ENCODE measurements around the gene UTF1.
A peak's percentile ranks its signal among the peaks of the same experiment; 100 is the strongest.

The UTF1 gene

GRCh38 chr10:133237588-133238465, 7.8 kb downstream of the UTF1 start, which contains the start of gene VENTX:
TSS of gene VENTX (plus strand) at chr10:133237855. CDS start at chr10:133237915, 60 bp downstream.
- Histone ChIP-seq H3K4me1 (no peaks in the 10 kb centered on the region), H3K36me3 (no peaks in the 10 kb centered on the region), H3K27me3 (peaks cover 55% of the 10 kb centered on the region), H3K9me3 (no peaks in the 10 kb centered on the region), H3K4me3 (ENCODE audit: low read depth, low read length) (no peak within 1 kb of the TSS)
- peak; percentile 58 for DNase-seq
- TF ChIP-seq, protein P1, sequence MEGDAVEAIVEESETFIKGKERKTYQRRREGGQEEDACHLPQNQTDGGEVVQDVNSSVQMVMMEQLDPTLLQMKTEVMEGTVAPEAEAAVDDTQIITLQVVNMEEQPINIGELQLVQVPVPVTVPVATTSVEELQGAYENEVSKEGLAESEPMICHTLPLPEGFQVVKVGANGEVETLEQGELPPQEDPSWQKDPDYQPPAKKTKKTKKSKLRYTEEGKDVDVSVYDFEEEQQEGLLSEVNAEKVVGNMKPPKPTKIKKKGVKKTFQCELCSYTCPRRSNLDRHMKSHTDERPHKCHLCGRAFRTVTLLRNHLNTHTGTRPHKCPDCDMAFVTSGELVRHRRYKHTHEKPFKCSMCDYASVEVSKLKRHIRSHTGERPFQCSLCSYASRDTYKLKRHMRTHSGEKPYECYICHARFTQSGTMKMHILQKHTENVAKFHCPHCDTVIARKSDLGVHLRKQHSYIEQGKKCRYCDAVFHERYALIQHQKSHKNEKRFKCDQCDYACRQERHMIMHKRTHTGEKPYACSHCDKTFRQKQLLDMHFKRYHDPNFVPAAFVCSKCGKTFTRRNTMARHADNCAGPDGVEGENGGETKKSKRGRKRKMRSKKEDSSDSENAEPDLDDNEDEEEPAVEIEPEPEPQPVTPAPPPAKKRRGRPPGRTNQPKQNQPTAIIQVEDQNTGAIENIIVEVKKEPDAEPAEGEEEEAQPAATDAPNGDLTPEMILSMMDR (IDR thresholded peaks at IDR 0.05; ENCODE audit: low read depth, low read length) = no peak

- TF ChIP-seq, protein P1 (IDR thresholded peaks at IDR 0.05; ENCODE audit: low read depth, low read length) = no peak
- Histone ChIP-seq H3K27me3 (peaks cover 54% of the 10 kb centered on the region), H3K36me3 (no peaks in the 10 kb centered on the region), H3K4me3 (ENCODE audit: low read depth, low read length) (no peak overlapping the region), H3K4me1 (no peaks in the 10 kb centered on the region), H3K9me3 (no peaks in the 10 kb centered on the region)
- DNase-seq = no peak
Observed at GRCh38 chr10:133238466-133238804, 8.4 kb downstream of the UTF1 start.

GRCh38 chr10:133239990-133240389, 10.0 kb downstream of the UTF1 start:
- H3K9me3 ChIP-seq = no peaks in the 10 kb centered on the region
- TF ChIP-seq, protein P1 (IDR thresholded peaks at IDR 0.05; ENCODE audit: low read depth, low read length) = no peak
- peaks cover 48% of the 10 kb centered on the region for H3K27me3 ChIP-seq
- no peak overlapping the region for H3K4me3 ChIP-seq (ENCODE audit: low read depth, low read length)
- DNase-seq = no peak
- H3K4me1 ChIP-seq = no peaks in the 10 kb centered on the region
- no peaks in the 10 kb centered on the region for H3K36me3 ChIP-seq

DNA sequence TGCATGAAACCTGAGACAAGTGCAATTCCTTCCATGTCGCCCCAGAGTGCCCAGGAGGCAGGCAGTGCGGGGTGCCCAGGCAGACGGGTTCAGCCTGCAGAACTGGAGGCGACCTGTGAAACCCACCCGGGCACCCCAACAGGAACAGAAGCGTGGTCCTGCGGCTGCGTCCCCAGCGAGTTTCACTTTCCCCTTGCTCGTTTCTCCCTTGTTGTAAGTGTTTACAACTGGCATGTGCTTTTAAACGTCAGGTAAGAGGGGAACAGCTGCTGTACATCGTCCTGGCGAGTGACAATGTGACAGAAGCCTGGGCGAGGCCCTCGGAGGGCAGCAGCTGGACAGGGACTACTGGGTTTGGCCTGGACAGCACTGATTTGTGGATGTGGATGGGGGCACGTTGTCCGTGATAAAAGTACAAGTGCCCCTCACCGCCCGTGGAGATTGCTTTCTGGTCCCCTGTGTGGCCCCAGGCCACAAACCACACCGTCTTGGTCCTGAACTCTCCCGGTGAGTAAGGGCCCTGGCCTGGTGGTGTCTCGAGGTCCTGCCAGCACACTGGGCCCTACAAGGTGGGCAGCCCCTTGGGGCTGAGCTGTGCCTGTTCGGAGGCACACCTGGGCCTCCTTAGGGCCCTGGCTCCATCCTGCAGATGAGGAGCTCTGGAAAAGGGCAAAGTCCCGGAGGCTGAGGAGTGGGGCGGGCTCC, 11.6 kb downstream of the UTF1 start:
- Histone ChIP-seq H3K9me3 (no peaks in the 10 kb centered on the region), H3K4me1 (no peaks in the 10 kb centered on the region), H3K4me3 (ENCODE audit: low read depth, low read length) (no peak overlapping the region), H3K27me3 (peaks cover 34% of the 10 kb centered on the region), H3K36me3 (no peaks in the 10 kb centered on the region)
- TF ChIP-seq, protein P1 (IDR thresholded peaks at IDR 0.05; ENCODE audit: low read depth, low read length) = no peak
- DNase-seq = no peak

GRCh38 chr10:133242611-133243356, 12.8 kb downstream of the UTF1 start:
- no peak for DNase-seq
- TF ChIP-seq, protein P1 (IDR thresholded peaks at IDR 0.05; ENCODE audit: low read depth, low read length) = no peak
- Histone ChIP-seq H3K9me3 (no peaks in the 10 kb centered on the region), H3K36me3 (no peaks in the 10 kb centered on the region), H3K4me1 (no peaks in the 10 kb centered on the region), H3K27me3 (peaks cover 23% of the 10 kb centered on the region), H3K4me3 (ENCODE audit: low read depth, low read length) (no peak overlapping the region)

Measured in BE2C (cell line).